RKO (cell line): ENCODE measurements around the gene ALB.
A peak's percentile ranks its signal among the peaks of the same experiment; 100 is the strongest.

Experiments used
- DNase-seq: peaks from one replicate; pipeline ENCODE4 v3.0.0-alpha.2; 2016; ENCODE audit warnings: low spot score

The ALB gene

GRCh38 chr4:73432169-73433000, 28.3 kb downstream of the ALB start:
- no peak for DNase-seq

GRCh38 chr4:73433140-73433539, 29.1 kb downstream of the ALB start:
- DNase-seq = no peak

GRCh38 chr4:73434311-73434710, 30.2 kb downstream of the ALB start:
- peak; percentile 67 for DNase-seq

GRCh38 chr4:73435984-73436383, 31.9 kb downstream of the ALB start, which contains the start of gene AFP:
TSS of gene AFP (plus strand) at chr4:73436221. CDS start at chr4:73436263, 42 bp downstream.
- no peak for DNase-seq

GRCh38 chr4:73436674-73437557, 32.8 kb downstream of the ALB start:
- DNase-seq = no peak

- DNase-seq = no peak
These were observed 33.5 kb downstream of the ALB start for GRCh38 chr4:73437558-73437956.

- DNase-seq = no peak
These were observed 34.0 kb downstream of the ALB start for GRCh38 chr4:73438048-73438447.

- DNase-seq = no peak
These were observed 34.6 kb downstream of the ALB start for GRCh38 chr4:73438582-73439215.

- no peak for DNase-seq
These were observed 35.4 kb downstream of the ALB start for GRCh38 chr4:73439445-73439844.

- DNase-seq = no peak
These were observed 35.9 kb downstream of the ALB start for GRCh38 chr4:73439991-73440390.

GRCh38 chr4:73440653-73441052, 36.6 kb downstream of the ALB start:
- no peak for DNase-seq

- no peak for DNase-seq
These were observed 38.2 kb downstream of the ALB start for GRCh38 chr4:73442275-73442674.

- no peak for DNase-seq
These were observed 39.1 kb downstream of the ALB start for GRCh38 chr4:73443224-73443623.

GRCh38 chr4:73445383-73446335, 41.6 kb downstream of the ALB start:
- no peak for DNase-seq

GRCh38 chr4:73446336-73446938, 42.4 kb downstream of the ALB start:
- peak; percentile 87 for DNase-seq

GRCh38 chr4:73447671-73448070, 43.6 kb downstream of the ALB start:
- DNase-seq = no peak

GRCh38 chr4:73448448-73449203, 44.5 kb downstream of the ALB start:
- no peak for DNase-seq

- peak; percentile 37 for DNase-seq
These were observed 46.4 kb downstream of the ALB start for GRCh38 chr4:73450398-73451004.

- DNase-seq = no peak
These were observed 47.3 kb downstream of the ALB start for GRCh38 chr4:73451404-73451803.
